Testis (tissue), 3 donors: ENCODE results near the gene PKNOX2. TPM values are rescaled to one million over a fixed set of nuclear protein-coding genes. Genes with fewer than 3 reads are reported as not detected.

ENCODE experiments used
- DNase-seq: peaks from one replicate; pipeline ENCODE4 v3.0.0-alpha.2; 2019
- H3K27ac ChIP-seq, 2 donors: fragments of 200-600 bp; sonication (generic); one replicate each; pipeline ENCODE4 v1.5.1; 2019
- H3K27me3 ChIP-seq: fragments of 200-600 bp; sonication (generic); one replicate; pipeline ENCODE4 v1.5.1; 2019
- H3K36me3 ChIP-seq: fragments of 200-600 bp; sonication (generic); one replicate; pipeline ENCODE4 v1.5.1; 2017; ENCODE audit warnings: low read depth; ENCODE audit errors: missing control alignments
- H3K4me1 ChIP-seq: fragments of 200-600 bp; sonication (generic); one replicate; pipeline ENCODE4 v1.5.1; 2019
- H3K4me3 ChIP-seq, 2 donors: fragments of 200-600 bp; sonication (generic); one replicate each; pipeline ENCODE4 v1.5.1; 2017 to 2019
- H3K9me3 ChIP-seq: fragments of 200-600 bp; sonication (generic); one replicate; pipeline ENCODE4 v1.5.1; 2017
- CTCF ChIP-seq, 3 experiments: fragments of 450-650 bp in 2 of 3; fragments of 200-600 bp in 1 of 3; sonication (generic) in 1 of 3; IDR thresholded peaks; one replicate each; pipeline ENCODE4 v1.5.1; 2016 to 2019; ENCODE audit warnings: antibody characterized with exemption in 3 of 3, mild to moderate bottlenecking in 2 of 3, moderate library complexity in 1 of 3
- POLR2A ChIP-seq: fragments of 450-650 bp; IDR thresholded peaks from one replicate; pipeline ENCODE4 v1.6.1; 2017; ENCODE audit warnings: antibody characterized with exemption, mild to moderate bottlenecking, moderate library complexity
- WGBS, 2 donors: methylation state at CpG; one replicate each; pipeline ENCODE4 v1.1.5; 2018; 5-methylcytosine and 5-hydroxymethylcytosine counted together
- intact Hi-C: fragments of 100-400 bp; cut with DNase I; formaldehyde crosslinking; loops from one replicate; pipeline ENCODE4 v1.15.1; 2023; ENCODE audit warnings: low total_unique reads
- polyA plus RNA-seq: library from polyadenylated mRNA; stranded (reverse); fragments of 350-450 nt; fragmentation: Illumina TruSeq; extraction: RNeasy Lipid Tissue Mini Kit (QIAGEN cat#74804); gene quantifications from one replicate; pipeline ENCODE4 v1.2.3, GENCODE V29; 2014; ENCODE audit warnings: low read depth, low replicate concordance; ENCODE audit not compliant: insufficient read depth
- total RNA-seq, 2 donors: library from RNA; depleted of rRNA; stranded (reverse); fragments of >200 nt; gene quantifications; one replicate each; pipeline ENCODE4 v1.2.3, GENCODE V29; 2016

Gene PKNOX2
- total and polyA plus RNA-seq, 3 donors from 2014 or later = 5.5 to 10.4 (median 7.3) TPM

- H3K4me1 ChIP-seq = no peaks in the 10 kb centered on the region
- no peak overlapping the region for H3K4me3 ChIP-seq
- DNase-seq = no peak
- H3K9me3 ChIP-seq = no peaks in the 10 kb centered on the region
- 94% methylated on average over 8 of the region's 8 CpGs for WGBS, 2 donors
- intact Hi-C loops = no loop called here
- TF ChIP-seq POLR2A (no peak), CTCF (IDR thresholded peaks at IDR 0.05) (no peak)
- H3K36me3 ChIP-seq = no peaks in the 10 kb centered on the region
- H3K27me3 ChIP-seq = no peaks in the 10 kb centered on the region
- H3K27ac ChIP-seq = no peak overlapping the region
These were observed 300.1 kb downstream of the PKNOX2 start for GRCh38 chr11:125464666-125465065.

GRCh38 chr11:125465255-125465654, 300.7 kb downstream of the PKNOX2 start:
- intact Hi-C loops = no loop called here
- no peak overlapping the region for H3K27ac ChIP-seq
- H3K4me3 ChIP-seq = no peak overlapping the region
- H3K27me3 ChIP-seq = no peaks in the 10 kb centered on the region
- WGBS, 2 donors = 76 to 88% methylated on average over 2 of the region's 2 CpGs
- H3K9me3 ChIP-seq = no peaks in the 10 kb centered on the region
- H3K36me3 ChIP-seq = no peaks in the 10 kb centered on the region
- H3K4me1 ChIP-seq = no peaks in the 10 kb centered on the region
- TF ChIP-seq POLR2A = no peak
- TF ChIP-seq CTCF (IDR thresholded peaks at IDR 0.05) = no peak
- no peak for DNase-seq

GRCh38 chr11:125465701-125466100, 301.1 kb downstream of the PKNOX2 start:
- Histone ChIP-seq H3K27ac (no peak overlapping the region), H3K27me3 (no peaks in the 10 kb centered on the region), H3K4me3 (no peak overlapping the region), H3K9me3 (no peaks in the 10 kb centered on the region), H3K36me3 (no peaks in the 10 kb centered on the region), H3K4me1 (no peaks in the 10 kb centered on the region)
- 69 to 74% methylated on average over 5 of the region's 5 CpGs for WGBS, 2 donors
- TF ChIP-seq CTCF (IDR thresholded peaks at IDR 0.05) (no peak), POLR2A (no peak)
- no peak for DNase-seq
- intact Hi-C loops = no loop called here

GRCh38 chr11:125468025-125468424, 303.5 kb downstream of the PKNOX2 start:
- H3K4me1 ChIP-seq = no peaks in the 10 kb centered on the region
- no peak overlapping the region for H3K27ac ChIP-seq
- H3K9me3 ChIP-seq = no peaks in the 10 kb centered on the region
- no peaks in the 10 kb centered on the region for H3K27me3 ChIP-seq
- H3K4me3 ChIP-seq = no peak overlapping the region
- no peaks in the 10 kb centered on the region for H3K36me3 ChIP-seq
- TF ChIP-seq POLR2A (no peak), CTCF (IDR thresholded peaks at IDR 0.05) (no peak)
- DNase-seq = no peak
- intact Hi-C loops = no loop called here

- TF ChIP-seq POLR2A (no peak), CTCF (IDR thresholded peaks at IDR 0.05) (no peak)
- H3K4me3 ChIP-seq = no peak overlapping the region
- H3K4me1 ChIP-seq = no peaks in the 10 kb centered on the region
- no peak overlapping the region for H3K27ac ChIP-seq
- no peaks in the 10 kb centered on the region for H3K9me3 ChIP-seq
- no peak for DNase-seq
- 90 to 100% methylated on average over 2 of the region's 2 CpGs for whole genome bisulfite sequencing, 2 donors
- intact Hi-C loops = no loop called here
- no peaks in the 10 kb centered on the region for H3K36me3 ChIP-seq
- no peaks in the 10 kb centered on the region for H3K27me3 ChIP-seq
These were observed 304.3 kb downstream of the PKNOX2 start for GRCh38 chr11:125468852-125469251.
